Stimulated activated CD4-positive, alpha-beta T cell treated with anti-CD3 and anti-CD28 coated beads, Interleukin-4, amount 100 ng/mL, for 24 hours (primary cell): ENCODE measurements around the gene ARHGAP31.
A peak's percentile ranks its signal among the peaks of the same experiment; 100 is the strongest.
"Not testable (repeated sequence)": the region's sequence is repeated elsewhere in the genome, so short reads cannot be mapped to it uniquely, and the experiment has no call there.

Experiments
- DNase-seq: peaks from one replicate; pipeline ENCODE4 v3.0.0-alpha.2; 2020

Gene ARHGAP31

GRCh38 chr3:119322021-119322834, 28.0 kb downstream of the ARHGAP31 start:
- DNase-seq = peak; percentile 17

GRCh38 chr3:119322835-119323722, 28.9 kb downstream of the ARHGAP31 start:
- DNase-seq = peak; percentile 96

DNA sequence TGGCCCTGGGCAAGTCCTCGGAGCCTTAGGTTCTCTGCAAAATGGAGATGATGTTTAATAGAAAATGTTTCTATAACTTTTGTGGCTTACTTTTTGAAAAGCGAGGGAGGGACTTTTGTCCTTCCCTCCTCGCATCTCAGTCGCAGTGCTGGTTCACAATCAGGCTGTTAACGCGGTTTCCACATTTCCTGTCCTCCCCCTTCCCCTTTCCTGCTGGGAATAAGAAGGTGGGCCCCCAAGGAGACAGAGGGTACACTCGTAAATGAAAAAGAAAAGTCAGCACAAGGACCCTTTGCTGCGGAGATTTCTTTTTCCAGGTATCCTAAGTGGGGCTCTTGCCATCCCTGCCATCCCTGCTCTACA, 29.5 kb downstream of the ARHGAP31 start:
- no peak for DNase-seq

- DNase-seq = no peak
These were observed 30.7 kb downstream of the ARHGAP31 start for GRCh38 chr3:119324899-119325298.

DNA sequence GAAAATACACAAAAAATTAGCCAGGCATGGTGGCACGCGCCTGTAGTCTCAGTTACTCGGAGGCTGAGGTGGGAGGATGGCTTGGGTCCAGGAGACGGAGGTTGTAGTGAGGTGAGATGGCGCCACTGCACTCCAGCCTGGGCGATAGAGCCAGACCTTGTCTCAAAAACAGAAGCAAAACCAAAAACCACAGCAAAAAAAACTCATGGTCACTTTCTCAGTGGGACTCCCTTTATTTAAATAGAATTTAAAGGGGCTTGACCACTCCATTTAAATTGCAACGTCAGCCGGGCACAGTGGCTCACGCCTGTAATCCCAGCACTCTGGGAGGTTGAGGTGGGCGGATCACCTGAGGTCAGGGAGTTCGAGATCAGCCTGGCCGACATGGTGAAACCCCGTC, 32.8 kb downstream of the ARHGAP31 start:
- no peak for DNase-seq

DNA sequence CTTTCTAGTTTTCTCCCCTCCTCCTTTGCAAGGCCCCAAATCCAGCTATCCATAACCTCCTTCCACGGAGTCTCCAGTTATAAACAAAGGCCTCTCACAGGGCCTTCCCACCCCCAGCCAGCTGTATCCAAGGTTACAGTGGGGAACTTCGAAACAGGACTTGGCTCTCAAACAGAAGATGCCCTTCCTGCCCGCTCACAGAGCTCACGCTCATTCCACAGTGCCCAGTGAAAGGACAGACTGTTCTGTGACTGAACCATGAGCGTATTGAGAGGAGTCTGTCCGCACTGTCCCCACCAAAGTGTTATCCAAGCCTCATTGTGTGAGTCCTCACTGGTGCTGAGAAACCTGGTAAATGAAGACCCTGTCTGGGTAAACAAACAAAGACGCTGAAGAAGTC, 35.4 kb downstream of the ARHGAP31 start:
- DNase-seq = no peak

GRCh38 chr3:119330181-119330580, 36.0 kb downstream of the ARHGAP31 start:
- DNase-seq = no peak

GRCh38 chr3:119330858-119331257, 36.7 kb downstream of the ARHGAP31 start:
- no peak for DNase-seq

DNA sequence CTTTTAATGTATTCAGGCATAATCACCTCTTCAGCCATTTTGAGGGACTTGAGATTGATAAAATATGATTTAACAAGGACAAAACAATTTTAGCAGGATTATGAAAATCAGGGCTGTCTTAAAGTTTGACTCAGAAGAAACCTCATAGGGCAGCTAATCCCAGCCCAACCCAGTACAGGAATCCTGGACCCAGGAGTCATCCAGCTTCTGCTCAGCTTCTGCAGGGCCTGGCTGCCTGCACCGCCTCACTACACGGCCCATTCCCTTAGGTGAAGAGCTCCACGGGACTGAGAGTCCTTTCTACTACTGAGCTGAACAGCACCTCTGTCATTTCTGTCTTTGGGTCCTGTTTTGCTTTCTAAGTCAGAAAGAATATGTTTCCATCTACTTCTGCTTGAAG, 37.5 kb downstream of the ARHGAP31 start:
- no peak for DNase-seq

DNA sequence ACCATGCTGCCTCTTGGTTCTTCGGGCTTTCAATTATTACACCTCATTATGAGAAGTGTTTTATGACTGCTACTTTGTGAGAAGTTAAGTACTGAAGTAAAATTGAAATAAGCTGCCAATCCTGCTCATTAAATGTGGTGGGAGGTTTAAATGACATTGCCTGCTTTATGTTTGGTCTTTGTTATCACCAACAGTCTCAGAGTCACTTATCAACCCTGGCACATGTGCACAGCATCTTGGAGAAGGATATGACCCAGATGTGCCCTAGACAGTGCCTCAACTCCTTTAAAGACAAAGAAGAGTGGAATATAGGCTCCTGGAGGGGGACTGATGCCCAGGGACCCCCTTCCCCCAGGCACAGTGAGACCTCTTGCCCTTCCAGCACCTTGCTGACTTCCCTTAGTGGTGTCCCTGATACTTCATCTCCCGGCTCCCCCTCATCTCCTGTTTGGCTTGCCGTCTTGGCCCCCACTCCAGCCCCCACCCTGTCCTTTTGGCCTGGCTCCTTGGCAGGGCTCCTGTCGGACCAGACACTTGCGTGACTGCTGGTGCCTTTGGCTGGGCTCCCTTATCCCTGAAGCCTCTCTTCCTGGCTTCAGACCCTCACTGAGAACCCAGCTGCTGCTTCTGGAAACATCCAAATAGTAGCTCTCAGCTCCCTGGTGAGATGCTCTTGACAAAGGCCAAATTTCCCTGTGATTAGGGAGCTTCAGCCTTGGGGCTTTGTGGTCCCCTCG, 39.8 kb downstream of the ARHGAP31 start:
- DNase-seq = no peak

DNA sequence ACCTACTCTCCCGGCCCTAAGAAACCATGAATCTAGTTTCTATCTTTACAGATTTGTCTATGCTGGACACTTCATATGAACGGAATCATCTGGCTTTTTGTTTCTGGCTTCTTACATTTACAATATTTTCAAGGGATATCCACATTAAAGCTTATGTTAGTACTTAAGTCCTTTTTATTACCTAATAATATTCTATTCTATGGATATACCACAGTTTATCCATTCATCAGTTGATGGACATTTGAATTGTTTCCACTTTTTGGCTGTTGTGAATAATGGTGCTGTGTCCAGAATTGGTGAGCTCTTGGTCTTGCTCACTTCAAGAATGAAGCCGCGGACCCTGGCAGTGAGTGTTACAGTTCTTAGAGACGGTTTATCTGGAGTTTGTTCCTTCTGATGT, 42.6 kb downstream of the ARHGAP31 start:
- DNase-seq = no peak

DNA sequence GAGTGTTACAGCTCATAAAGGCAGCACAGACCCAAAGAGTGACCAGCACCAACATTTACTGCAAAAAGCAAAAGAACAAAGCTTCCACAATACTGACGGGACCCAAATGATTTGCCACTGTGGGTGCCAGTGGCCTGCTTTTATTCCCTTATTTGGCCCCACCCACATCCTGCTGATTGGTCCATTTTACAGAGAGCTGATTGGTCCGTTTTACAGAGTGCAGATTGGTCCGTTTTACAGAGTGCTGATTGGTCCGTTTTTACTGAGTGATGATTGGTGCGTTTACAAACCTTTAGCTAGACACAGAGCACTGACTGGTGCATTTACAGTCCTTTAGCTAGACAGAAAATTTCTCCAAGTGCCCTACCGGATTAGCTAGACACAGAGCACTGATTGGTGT, 43.2 kb downstream of the ARHGAP31 start:
- not testable (repeated sequence) for DNase-seq

DNA sequence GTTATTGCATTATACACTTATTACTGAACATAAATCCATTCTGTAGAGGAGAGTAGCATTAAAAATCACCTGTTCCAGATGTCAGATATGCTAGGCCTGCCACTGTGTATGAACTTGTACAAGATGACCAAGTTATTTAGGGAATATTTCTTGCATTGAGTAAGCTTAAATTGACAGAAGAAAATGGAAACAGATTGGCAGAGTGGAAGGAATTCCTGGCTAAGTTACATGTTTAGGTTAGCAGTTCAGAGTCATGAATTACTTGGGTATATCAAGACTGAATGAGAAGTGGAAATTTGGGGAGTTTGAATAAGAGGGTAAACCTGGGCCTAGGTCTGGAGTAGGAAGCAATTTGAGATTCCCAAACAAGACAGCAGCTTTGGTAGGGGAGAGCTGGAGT, 44.6 kb downstream of the ARHGAP31 start:
- no peak for DNase-seq

DNA sequence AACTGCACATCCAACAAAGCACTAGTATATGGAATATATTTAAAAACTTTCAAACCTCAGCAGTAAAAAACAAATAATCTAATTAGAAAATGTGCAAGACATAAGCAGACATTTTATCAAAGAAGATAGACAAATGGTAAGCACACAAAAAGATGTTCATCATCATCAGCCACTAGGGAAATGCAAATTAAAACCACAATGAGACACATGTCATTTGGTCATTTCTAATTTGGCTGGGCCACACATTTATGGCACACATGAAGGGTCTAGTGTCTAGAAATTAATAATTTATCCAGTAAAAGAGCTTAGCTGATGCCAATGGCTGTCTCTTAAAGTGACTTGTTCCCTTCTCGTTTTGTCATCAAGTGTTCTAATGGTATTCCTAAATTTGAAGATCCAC, 45.8 kb downstream of the ARHGAP31 start:
- no peak for DNase-seq

- DNase-seq = no peak
These were observed 46.3 kb downstream of the ARHGAP31 start for GRCh38 chr3:119340446-119340845.

- no peak for DNase-seq
These were observed 48.0 kb downstream of the ARHGAP31 start for GRCh38 chr3:119342176-119342575.

GRCh38 chr3:119343719-119344118, 49.5 kb downstream of the ARHGAP31 start:
- DNase-seq = no peak

- no peak for DNase-seq
These were observed 51.9 kb downstream of the ARHGAP31 start for GRCh38 chr3:119346076-119346496.

DNA sequence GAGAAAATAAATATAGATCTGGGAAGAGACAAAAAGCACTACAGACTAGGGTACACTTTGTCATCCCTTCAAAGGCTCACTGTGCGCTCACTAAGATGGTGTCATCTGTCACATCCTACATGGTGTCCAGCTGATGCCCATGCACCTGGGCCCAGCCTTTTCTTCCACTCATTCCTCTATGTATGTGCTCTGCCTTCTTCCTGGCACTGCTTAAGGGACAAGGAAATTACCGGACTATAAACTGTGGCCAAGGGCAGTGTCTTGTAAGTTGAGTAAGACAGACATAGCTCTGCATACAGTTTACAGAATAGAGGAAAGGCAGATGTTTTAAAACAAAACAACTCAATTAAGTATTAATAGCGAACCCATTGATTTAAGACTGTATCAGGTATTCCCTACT, 52.9 kb downstream of the ARHGAP31 start:
- DNase-seq = no peak

DNA sequence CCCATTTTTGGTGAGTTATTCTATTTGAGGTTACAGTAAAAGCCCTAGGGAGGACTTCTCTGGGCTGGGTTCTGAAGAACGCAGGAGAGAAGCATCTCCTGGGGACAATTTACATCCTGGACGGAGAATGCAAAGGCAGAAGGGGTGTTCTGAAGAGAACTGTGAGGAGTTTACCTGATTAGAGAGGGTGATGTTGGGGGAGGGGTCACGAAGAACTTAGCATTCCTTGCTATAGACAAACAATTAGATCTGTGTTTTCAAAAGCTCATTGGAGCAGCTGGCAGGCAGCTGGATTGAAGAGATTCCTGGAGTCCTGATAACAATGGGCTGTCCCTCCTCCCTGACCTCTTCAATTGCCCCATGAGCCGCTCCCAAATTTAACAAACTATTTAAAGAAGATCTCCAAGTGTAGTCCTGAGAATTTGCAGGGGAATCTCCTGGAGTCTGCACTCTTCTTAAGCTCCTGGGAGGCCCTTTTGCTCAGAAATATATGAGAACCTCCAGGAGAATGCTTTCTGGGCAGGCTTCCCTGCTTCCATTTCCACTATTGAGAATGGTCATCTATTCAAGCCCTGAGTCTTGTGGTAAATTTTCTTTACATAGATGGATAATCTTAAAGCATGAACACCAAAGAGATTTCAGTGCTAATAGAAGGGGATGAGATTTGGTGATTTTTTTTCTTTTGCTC, 55.3 kb downstream of the ARHGAP31 start:
- DNase-seq = no peak

- no peak for DNase-seq
These were observed 55.9 kb downstream of the ARHGAP31 start for GRCh38 chr3:119350114-119350513.

GRCh38 chr3:119351581-119351980, 57.4 kb downstream of the ARHGAP31 start:
- no peak for DNase-seq
